ENCODE data around the gene AHDC1.

The AHDC1 gene

GRCh38 chr1:27593678-27594563 lies 10.0 kb downstream of the AHDC1 start:
- ChIA-PET CTCF (interaction anchor here (0.8 to 1.3 kb wide), 3 partner anchors 11 to 37 kb away, joined by 3 read pairs; no protein-coding TSS in a partner anchor), POLR2A (no interaction called here)
- peaks cover 0 to 12% of the 10 kb centered on the region in 2 experiments; a peak in 1 of 3 replicates for H3K36me3 ChIP-seq (ENCODE audit: control insufficient read depth in 2 of 2, insufficient read depth in 1 of 2, low read length in 2 of 2)
- no peak overlapping the region for H3K4me3 ChIP-seq (ENCODE audit: low read depth, low read length)
- no peak overlapping the region for H3K27ac ChIP-seq (ENCODE audit: extremely low read depth, low read depth, low read length)
- no peak for TF ChIP-seq ZNF518A (tag by site-specific recombination; conservative IDR thresholded peaks at IDR 0.05; ENCODE audit: low read depth)
- no peak for TF ChIP-seq BCL11B (tag by site-specific recombination; IDR thresholded peaks at IDR 0.05; ENCODE audit: low read depth)
- TF ChIP-seq ZNF121 (tag by site-specific recombination; IDR thresholded peaks at IDR 0.05): no peak
- TF ChIP-seq SP7 (tag by site-specific recombination; IDR thresholded peaks at IDR 0.05): peak; percentile 41; the same call in 1 of the 2 replicates
- peak; percentile 53 for TF ChIP-seq ZFHX2 (tag by site-specific recombination; conservative IDR thresholded peaks at IDR 0.05)
- TF ChIP-seq ZNF837 (tag by site-specific recombination; IDR thresholded peaks at IDR 0.05): no peak
- 0 out of 2 replicates have a peak, but pooled peaks have one; percentile 0 for TF ChIP-seq EGR2 (tag by site-specific recombination; IDR thresholded peaks at IDR 0.05; ENCODE audit: low read depth)
- H3K4me1 ChIP-seq (ENCODE audit: control insufficient read depth, insufficient read depth, low read length): peaks cover 19% of the 10 kb centered on the region
- H3K9me3 ChIP-seq (ENCODE audit: control insufficient read depth, insufficient read depth, low read depth, low read length): no peaks in the 10 kb centered on the region

DNA sequence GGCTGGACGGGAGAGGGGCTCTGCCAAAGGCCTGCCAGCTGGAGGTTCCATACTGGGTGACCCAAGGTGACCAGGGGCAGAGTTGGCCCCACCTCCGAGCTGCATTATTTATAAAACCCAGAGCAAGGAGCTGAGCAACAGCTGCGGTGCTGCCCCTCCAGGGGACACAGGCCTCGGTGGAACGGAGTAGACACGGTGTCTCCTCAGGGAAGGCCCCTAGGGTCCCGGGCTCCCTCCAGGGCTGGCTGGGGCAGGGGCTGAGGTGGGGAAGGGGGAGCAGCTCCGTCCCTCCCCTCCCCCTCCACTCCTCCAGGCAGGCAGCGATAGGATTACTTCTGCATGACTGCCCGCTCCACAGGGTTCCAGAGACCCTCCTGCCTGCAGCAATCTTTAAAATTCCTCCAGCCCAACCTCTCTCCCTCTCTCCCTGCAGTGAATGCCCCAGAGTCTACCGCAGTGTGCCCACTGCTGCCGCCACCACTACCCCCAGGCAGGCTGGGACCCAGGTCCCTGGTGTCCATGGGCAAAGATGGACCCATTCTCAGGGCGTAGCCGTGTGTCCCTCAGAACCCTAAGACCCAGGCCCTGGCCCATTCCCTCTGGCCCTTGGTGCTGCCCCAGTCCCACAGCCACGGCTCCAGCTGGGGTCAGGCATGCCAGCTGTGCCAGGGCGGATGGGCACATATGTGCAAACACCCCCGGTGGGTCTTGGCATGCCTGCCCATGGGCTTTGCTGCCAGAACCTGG lies 10.8 kb downstream of the AHDC1 start:
- Histone ChIP-seq H3K4me3 (ENCODE audit: low read depth, low read length) (no peak overlapping the region), H3K36me3 (ENCODE audit: control insufficient read depth in 2 of 2, insufficient read depth in 1 of 2, low read length in 2 of 2) (peaks cover 0 to 19% of the 10 kb centered on the region in 2 experiments; a peak in 1 of 3 replicates), H3K27ac (ENCODE audit: extremely low read depth, low read depth, low read length) (no peak overlapping the region), H3K4me1 (ENCODE audit: control insufficient read depth, insufficient read depth, low read length) (peaks cover 13% of the 10 kb centered on the region), H3K9me3 (ENCODE audit: control insufficient read depth, insufficient read depth, low read depth, low read length) (no peaks in the 10 kb centered on the region)
- TF ChIP-seq, protein P1, sequence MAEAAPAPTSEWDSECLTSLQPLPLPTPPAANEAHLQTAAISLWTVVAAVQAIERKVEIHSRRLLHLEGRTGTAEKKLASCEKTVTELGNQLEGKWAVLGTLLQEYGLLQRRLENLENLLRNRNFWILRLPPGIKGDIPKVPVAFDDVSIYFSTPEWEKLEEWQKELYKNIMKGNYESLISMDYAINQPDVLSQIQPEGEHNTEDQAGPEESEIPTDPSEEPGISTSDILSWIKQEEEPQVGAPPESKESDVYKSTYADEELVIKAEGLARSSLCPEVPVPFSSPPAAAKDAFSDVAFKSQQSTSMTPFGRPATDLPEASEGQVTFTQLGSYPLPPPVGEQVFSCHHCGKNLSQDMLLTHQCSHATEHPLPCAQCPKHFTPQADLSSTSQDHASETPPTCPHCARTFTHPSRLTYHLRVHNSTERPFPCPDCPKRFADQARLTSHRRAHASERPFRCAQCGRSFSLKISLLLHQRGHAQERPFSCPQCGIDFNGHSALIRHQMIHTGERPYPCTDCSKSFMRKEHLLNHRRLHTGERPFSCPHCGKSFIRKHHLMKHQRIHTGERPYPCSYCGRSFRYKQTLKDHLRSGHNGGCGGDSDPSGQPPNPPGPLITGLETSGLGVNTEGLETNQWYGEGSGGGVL (tag by site-specific recombination; IDR thresholded peaks at IDR 0.05): peak; percentile 27; the same call in 1 of the 2 replicates
- TF ChIP-seq ZIC2 (tag by site-specific recombination; IDR thresholded peaks at IDR 0.05) (peak; percentile 49; the same call in 1 of the 2 replicates), ZNF664 (tag by site-specific recombination; IDR thresholded peaks at IDR 0.05) (no peak), ZNF10 (tag by site-specific recombination; IDR thresholded peaks at IDR 0.05) (no peak), ZNF777 (tag by site-specific recombination; IDR thresholded peaks at IDR 0.05; ENCODE audit: borderline replicate concordance) (no peak), ZNF37A (tag by site-specific recombination; IDR thresholded peaks at IDR 0.05) (no peak), ZNF239 (tag by site-specific recombination; IDR thresholded peaks at IDR 0.05) (no peak), ZNF501 (tag by site-specific recombination; IDR thresholded peaks at IDR 0.05) (no peak), ZNF354C (tag by site-specific recombination; IDR thresholded peaks at IDR 0.05; ENCODE audit: borderline replicate concordance, low read depth) (no peak), ZNF658 (tag by site-specific recombination; IDR thresholded peaks at IDR 0.05) (no peak), SCRT1 (tag by site-specific recombination; IDR thresholded peaks at IDR 0.05; ENCODE audit: borderline replicate concordance) (no peak), ZNF701 (tag by site-specific recombination; IDR thresholded peaks at IDR 0.05) (no peak), TRIM28 (IDR thresholded peaks at IDR 0.05; ENCODE audit: borderline replicate concordance, low read length) (0 out of 2 replicates have a peak, but pooled peaks have one; percentile 19), ZNF580 (tag by site-specific recombination; IDR thresholded peaks at IDR 0.05) (no peak)
- TF ChIP-seq, protein P2, sequence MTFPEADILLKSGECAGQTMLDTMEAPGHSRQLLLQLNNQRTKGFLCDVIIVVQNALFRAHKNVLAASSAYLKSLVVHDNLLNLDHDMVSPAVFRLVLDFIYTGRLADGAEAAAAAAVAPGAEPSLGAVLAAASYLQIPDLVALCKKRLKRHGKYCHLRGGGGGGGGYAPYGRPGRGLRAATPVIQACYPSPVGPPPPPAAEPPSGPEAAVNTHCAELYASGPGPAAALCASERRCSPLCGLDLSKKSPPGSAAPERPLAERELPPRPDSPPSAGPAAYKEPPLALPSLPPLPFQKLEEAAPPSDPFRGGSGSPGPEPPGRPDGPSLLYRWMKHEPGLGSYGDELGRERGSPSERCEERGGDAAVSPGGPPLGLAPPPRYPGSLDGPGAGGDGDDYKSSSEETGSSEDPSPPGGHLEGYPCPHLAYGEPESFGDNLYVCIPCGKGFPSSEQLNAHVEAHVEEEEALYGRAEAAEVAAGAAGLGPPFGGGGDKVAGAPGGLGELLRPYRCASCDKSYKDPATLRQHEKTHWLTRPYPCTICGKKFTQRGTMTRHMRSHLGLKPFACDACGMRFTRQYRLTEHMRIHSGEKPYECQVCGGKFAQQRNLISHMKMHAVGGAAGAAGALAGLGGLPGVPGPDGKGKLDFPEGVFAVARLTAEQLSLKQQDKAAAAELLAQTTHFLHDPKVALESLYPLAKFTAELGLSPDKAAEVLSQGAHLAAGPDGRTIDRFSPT (tag by site-specific recombination; IDR thresholded peaks at IDR 0.05): peak; percentile 91
- ChIA-PET POLR2A (interaction anchor here (0.8 to 2.1 kb wide), 3 partner anchors 11 to 103 kb away, joined by 3 to 5 read pairs (median 3); partner anchors contain the start of genes AHDC1 and WASF2), CTCF (interaction anchor here (1.3 to 1.4 kb wide), 3 partner anchors 9 to 15 kb away, joined by 3 read pairs; no protein-coding TSS in a partner anchor)
